Brain microvascular endothelial cell (primary cell): ENCODE results near the gene MAP3K5.

Experiments used
- DNase-seq: peaks from one replicate; pipeline ENCODE4 v3.0.0-alpha.2; 2020
- H3K27ac ChIP-seq: fragments of 250-450 bp; sonication (Bioruptor Pico); 2 replicates; pipeline ENCODE4 v1.5.1; 2020; ENCODE audit warnings: mild to moderate bottlenecking, moderate library complexity
- H3K27me3 ChIP-seq: fragments of 250-450 bp; sonication (Bioruptor Pico); replicated peaks from 2 replicates; pipeline ENCODE4 v1.5.1; 2020; ENCODE audit warnings: mild to moderate bottlenecking
- H3K36me3 ChIP-seq: fragments of 250-450 bp; sonication (Bioruptor Pico); replicated peaks from 2 replicates; pipeline ENCODE4 v1.5.1; 2020; ENCODE audit warnings: mild to moderate bottlenecking
- H3K4me3 ChIP-seq: 2 replicates; pipeline ENCODE4 v1.5.1; 2011; ENCODE audit warnings: low read depth, mild to moderate bottlenecking, control low read depth, low read length, moderate library complexity
- in situ Hi-C: cut with HindIII; loops from 2 replicates; pipeline ENCODE4 v1.10.0; 2017; ENCODE audit warnings: low sequenced_read_pairs, low pct_ligation_motif_present
- TF ChIP-seq, protein P1 (sequence below): IDR thresholded peaks from 2 replicates; pipeline ENCODE4 v1.5.1; 2011; ENCODE audit warnings: low read depth, mild to moderate bottlenecking, moderate library complexity, low read length, control low read depth, inconsistent platforms; ENCODE audit errors: missing control alignments

The MAP3K5 gene

DNA sequence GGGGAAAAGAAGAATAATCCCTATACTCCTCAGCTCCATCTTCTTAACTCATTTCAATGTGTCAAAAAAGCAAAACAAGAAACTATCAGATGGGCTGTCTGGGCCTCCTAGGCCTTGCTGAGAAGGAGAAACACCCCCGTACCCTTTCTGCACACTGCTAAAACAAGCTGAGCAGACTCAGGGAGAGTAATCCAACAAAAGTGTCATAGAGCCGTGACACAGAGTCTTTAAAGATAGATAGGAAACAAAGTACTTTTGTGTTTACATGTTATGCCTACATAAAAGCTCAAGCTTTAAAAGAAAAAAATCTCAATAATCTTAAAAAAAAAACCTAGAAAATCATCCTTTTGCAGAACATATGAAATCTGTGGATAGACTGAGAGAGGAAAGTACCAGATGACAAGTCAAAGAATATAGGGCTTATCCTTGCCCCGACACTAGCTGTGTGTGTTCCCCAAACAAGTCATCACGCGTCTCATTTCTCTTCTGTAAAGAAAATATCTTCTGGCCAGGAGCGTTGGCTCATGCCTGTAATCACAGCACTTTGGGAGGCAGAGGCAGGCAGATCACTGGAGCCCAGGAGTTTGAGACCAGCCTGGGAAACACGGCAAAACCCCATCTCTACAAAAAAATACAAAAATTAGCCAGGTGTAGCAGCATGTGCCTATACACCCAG is 81.3 kb downstream of the MAP3K5 start:
- Histone ChIP-seq H3K36me3 (no peaks in the 10 kb centered on the region), H3K4me3 (no peak overlapping the region), H3K27ac (no peak overlapping the region), H3K27me3 (no peaks in the 10 kb centered on the region)
- no peak for DNase-seq
- in situ Hi-C loops: no loop called here
- TF ChIP-seq, protein P1, sequence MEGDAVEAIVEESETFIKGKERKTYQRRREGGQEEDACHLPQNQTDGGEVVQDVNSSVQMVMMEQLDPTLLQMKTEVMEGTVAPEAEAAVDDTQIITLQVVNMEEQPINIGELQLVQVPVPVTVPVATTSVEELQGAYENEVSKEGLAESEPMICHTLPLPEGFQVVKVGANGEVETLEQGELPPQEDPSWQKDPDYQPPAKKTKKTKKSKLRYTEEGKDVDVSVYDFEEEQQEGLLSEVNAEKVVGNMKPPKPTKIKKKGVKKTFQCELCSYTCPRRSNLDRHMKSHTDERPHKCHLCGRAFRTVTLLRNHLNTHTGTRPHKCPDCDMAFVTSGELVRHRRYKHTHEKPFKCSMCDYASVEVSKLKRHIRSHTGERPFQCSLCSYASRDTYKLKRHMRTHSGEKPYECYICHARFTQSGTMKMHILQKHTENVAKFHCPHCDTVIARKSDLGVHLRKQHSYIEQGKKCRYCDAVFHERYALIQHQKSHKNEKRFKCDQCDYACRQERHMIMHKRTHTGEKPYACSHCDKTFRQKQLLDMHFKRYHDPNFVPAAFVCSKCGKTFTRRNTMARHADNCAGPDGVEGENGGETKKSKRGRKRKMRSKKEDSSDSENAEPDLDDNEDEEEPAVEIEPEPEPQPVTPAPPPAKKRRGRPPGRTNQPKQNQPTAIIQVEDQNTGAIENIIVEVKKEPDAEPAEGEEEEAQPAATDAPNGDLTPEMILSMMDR: no peak

DNA sequence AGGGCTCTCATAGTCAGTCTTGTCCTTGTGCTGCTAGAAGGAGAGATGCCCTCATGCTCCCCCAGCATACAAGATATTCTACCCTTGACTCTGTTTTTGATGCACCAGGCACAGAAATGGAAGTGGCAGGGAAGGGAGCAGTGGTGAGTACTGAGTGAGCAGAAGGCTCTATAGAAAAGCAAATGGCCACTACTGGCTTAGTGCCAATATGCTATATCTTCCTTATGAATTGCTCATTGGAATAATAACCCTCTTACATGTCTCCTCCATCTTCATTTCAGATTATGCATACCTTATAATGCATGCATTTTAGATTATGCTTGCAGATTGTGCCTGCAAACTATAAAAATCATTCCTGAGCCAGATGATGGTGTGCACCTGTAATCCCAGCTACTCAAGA is 82.8 kb downstream of the MAP3K5 start:
- TF ChIP-seq, protein P1: no peak
- Histone ChIP-seq H3K36me3 (no peaks in the 10 kb centered on the region), H3K4me3 (no peak overlapping the region), H3K27me3 (no peaks in the 10 kb centered on the region), H3K27ac (no peak overlapping the region)
- DNase-seq: no peak
- in situ Hi-C loops: no loop called here

DNA sequence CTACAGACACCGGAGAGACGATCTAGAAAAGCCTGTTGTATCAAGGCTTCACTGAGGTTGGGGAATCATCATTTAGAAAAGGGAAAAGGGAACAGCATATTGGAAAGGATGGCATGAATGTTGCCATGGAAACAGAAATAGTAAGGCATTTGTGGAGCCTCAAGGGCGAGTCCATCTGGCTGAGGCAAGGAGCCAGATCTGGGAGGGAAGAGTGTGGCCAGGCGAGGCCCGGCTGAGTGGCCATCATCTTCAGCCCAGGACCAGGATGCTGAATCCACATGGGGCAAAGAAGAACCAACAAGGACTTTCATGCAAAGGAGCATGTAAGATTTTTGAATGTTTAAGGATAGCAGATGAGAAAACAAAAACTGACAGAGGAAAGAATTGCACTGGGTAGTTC is 85.8 kb downstream of the MAP3K5 start:
- H3K36me3 ChIP-seq: no peaks in the 10 kb centered on the region
- no peaks in the 10 kb centered on the region for H3K27me3 ChIP-seq
- no peak overlapping the region for H3K27ac ChIP-seq
- no peak overlapping the region for H3K4me3 ChIP-seq
- TF ChIP-seq, protein P1: no peak
- in situ Hi-C loops: no loop called here
- DNase-seq: no peak

DNA sequence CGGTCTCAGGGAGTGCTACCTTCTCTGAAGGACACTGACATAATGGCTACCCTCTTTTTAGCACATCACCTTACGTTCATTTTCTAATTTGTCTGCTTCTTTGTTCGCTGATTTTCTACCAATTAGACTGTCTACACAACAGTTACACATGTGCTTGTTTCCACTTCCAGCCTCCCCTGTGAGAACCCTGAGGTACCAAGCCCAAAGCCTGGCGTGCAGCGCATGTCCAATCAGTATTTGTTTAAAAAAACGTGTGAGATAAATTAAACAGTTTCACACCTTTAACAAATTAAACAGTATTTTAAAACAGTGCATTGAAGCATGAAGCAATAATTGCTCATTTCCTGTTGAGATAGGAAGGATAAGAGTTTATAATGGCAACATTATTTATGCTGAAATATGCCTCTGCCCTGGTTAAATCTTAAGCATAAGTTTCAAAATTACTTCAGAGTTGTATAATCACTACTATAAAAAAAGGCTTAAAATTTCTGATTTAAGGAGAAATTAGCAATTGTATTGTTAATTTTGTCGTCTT is 88.9 kb downstream of the MAP3K5 start:
- H3K27me3 ChIP-seq: no peaks in the 10 kb centered on the region
- in situ Hi-C loops: no loop called here
- TF ChIP-seq, protein P1: no peak

DNA sequence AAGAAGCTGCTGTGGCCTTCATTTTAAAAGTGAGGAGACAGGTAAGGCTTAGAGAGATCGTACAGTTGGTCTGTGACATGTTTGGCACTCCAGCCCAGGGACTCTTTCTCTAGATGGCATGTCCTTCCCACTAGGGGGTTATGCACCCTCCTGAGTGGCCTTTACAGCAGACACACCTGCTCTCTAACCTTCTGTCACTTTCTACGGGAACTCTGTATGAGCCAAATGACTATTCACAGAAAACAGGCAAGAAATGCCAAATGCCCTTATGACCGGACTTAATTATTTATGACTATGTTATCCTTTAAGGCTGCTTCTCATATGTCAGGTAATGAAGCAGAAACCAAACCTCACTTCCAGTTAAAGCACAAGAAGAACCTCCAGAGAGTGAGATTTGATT is 91.2 kb downstream of the MAP3K5 start:
- Histone ChIP-seq H3K36me3 (no peaks in the 10 kb centered on the region), H3K27me3 (no peaks in the 10 kb centered on the region), H3K4me3 (no peak overlapping the region), H3K27ac (no peak overlapping the region)
- in situ Hi-C loops: no loop called here
- TF ChIP-seq, protein P1: no peak
- no peak for DNase-seq

More for the DNA sequence above, 88.9 kb downstream of the MAP3K5 start:
- H3K4me3 ChIP-seq: no peak overlapping the region
- DNase-seq: no peak
- no peaks in the 10 kb centered on the region for H3K36me3 ChIP-seq
- H3K27ac ChIP-seq: no peak overlapping the region

DNA sequence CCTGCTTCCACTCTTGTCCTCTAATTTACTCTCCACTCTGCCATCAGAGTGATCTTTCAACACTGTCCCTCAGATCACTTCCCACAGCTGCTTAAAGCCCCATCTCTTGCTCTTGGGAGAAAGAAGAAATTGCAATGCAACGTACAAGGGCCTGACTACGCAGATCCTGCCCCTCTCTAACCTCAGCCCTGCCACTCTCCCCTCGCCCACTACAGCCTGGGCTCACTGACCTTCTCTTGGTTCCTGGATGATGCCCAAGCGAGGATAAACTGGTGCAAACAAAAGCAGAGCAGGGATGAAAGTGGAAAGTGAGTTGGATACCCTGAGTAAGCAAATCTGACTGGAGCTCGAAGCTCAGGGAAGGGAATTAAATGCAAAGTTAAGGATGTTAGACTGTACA is 92.9 kb downstream of the MAP3K5 start:
- DNase-seq: no peak

More for the DNA sequence above, 92.9 kb downstream of the MAP3K5 start:
- in situ Hi-C loops: no loop called here
- Histone ChIP-seq H3K4me3 (no peak overlapping the region), H3K27me3 (no peaks in the 10 kb centered on the region), H3K36me3 (no peaks in the 10 kb centered on the region), H3K27ac (no peak overlapping the region)
- TF ChIP-seq, protein P1: no peak
